ENCODE results near the gene FAM171A1. TPM values are rescaled to one million over a fixed set of nuclear protein-coding genes. Genes with fewer than 3 reads are reported as not detected.

The FAM171A1 gene
- total and polyA plus RNA-seq, 2 of the 13 experiments (the other 11 are each of a cell fraction or from before 2014, with no cell fraction given), result 21.5 to 34.7 TPM

- TF ChIP-seq PRDM15 (CRISPR knock-in tag; IDR thresholded peaks at IDR 0.05) (no peak), ZNF136 (CRISPR knock-in tag; IDR thresholded peaks at IDR 0.05; ENCODE audit: low read depth) (peak; percentile 47; the same call in 1 of the 2 replicates), AKNA (CRISPR knock-in tag; IDR thresholded peaks at IDR 0.05; ENCODE audit: borderline replicate concordance) (no peak), ZBTB4 (CRISPR knock-in tag; IDR thresholded peaks at IDR 0.05; ENCODE audit: borderline replicate concordance) (no peak), NFKBIZ (CRISPR knock-in tag; IDR thresholded peaks at IDR 0.05) (no peak), FIP1L1 (IDR thresholded peaks at IDR 0.05; ENCODE audit: borderline replicate concordance, insufficient read depth, low read depth, low read length) (no peak), FOXP1 (IDR thresholded peaks at IDR 0.05) (no peak), FOXP1 (CRISPR knock-in tag; IDR thresholded peaks at IDR 0.05) (peak; percentile 56), XBP1 (CRISPR knock-in tag; IDR thresholded peaks at IDR 0.05) (no peak), PLSCR1 (CRISPR knock-in tag; IDR thresholded peaks at IDR 0.05; ENCODE audit: borderline replicate concordance) (no peak), MZF1 (CRISPR knock-in tag; IDR thresholded peaks at IDR 0.05; ENCODE audit: borderline replicate concordance) (no peak), NR2F2 (IDR thresholded peaks at IDR 0.05; ENCODE audit: borderline replicate concordance, low read depth) (no peak), ZNF329 (CRISPR knock-in tag; IDR thresholded peaks at IDR 0.05; ENCODE audit: low read depth) (no peak), SATB2 (CRISPR knock-in tag; IDR thresholded peaks at IDR 0.05) (no peak), ZBTB42 (CRISPR knock-in tag; IDR thresholded peaks at IDR 0.05) (no peak), ZNF607 (CRISPR knock-in tag; IDR thresholded peaks at IDR 0.05; ENCODE audit: borderline replicate concordance) (no peak), ERF (CRISPR knock-in tag; IDR thresholded peaks at IDR 0.05) (peak; percentile 80)
Observed at GRCh38 chr10:15333909-15334649, 37.0 kb downstream of the FAM171A1 start (continued).
